Stimulated activated CD4-positive, alpha-beta T cell treated with anti-CD3 and anti-CD28 coated beads, Interleukin-2, amount 100 ng/mL, for 48 hours (primary cell): ENCODE results near the gene AR.

Experiments
- DNase-seq, 2 donors: peaks; one replicate each; pipeline ENCODE4 v3.0.0-alpha.2; 2020

AR gene

GRCh38 chrX:67564475-67564874, 20.7 kb downstream of the AR start:
- DNase-seq, result no peak

- DNase-seq, result no peak
Observed at GRCh38 chrX:67568769-67569168, 24.9 kb downstream of the AR start.

GRCh38 chrX:67570839-67571238, 27.0 kb downstream of the AR start:
- DNase-seq, result no peak

GRCh38 chrX:67574696-67575095, 30.9 kb downstream of the AR start:
- no peak for DNase-seq

GRCh38 chrX:67582436-67582835, 38.6 kb downstream of the AR start:
- DNase-seq, result no peak

GRCh38 chrX:67583171-67583570, 39.4 kb downstream of the AR start:
- DNase-seq, result no peak

GRCh38 chrX:67585401-67585800, 41.6 kb downstream of the AR start:
- DNase-seq, result no peak

GRCh38 chrX:67587946-67588624, 44.3 kb downstream of the AR start:
- DNase-seq, result no peak

- no peak for DNase-seq
Observed at GRCh38 chrX:67596839-67597790, 53.3 kb downstream of the AR start.

- no peak for DNase-seq
Observed at GRCh38 chrX:67599532-67599931, 55.7 kb downstream of the AR start.

GRCh38 chrX:67601771-67602170, 58.0 kb downstream of the AR start:
- no peak for DNase-seq

- no peak for DNase-seq
Observed at GRCh38 chrX:67604979-67605703, 61.3 kb downstream of the AR start.

- no peak for DNase-seq
Observed at GRCh38 chrX:67607466-67607865, 63.6 kb downstream of the AR start.

GRCh38 chrX:67610282-67610681, 66.5 kb downstream of the AR start:
- DNase-seq, result no peak

GRCh38 chrX:67612231-67612630, 68.4 kb downstream of the AR start:
- no peak for DNase-seq

- DNase-seq, result no peak
Observed at GRCh38 chrX:67613366-67613765, 69.5 kb downstream of the AR start.

- no peak for DNase-seq
Observed at GRCh38 chrX:67613996-67614395, 70.2 kb downstream of the AR start.

- no peak for DNase-seq
Observed at GRCh38 chrX:67614423-67614822, 70.6 kb downstream of the AR start.

GRCh38 chrX:67619253-67619652, 75.4 kb downstream of the AR start:
- DNase-seq, result no peak

- DNase-seq, result no peak
Observed at GRCh38 chrX:67622053-67622585, 78.3 kb downstream of the AR start.

GRCh38 chrX:67624325-67624724, 80.5 kb downstream of the AR start:
- DNase-seq, result no peak

- no peak for DNase-seq
Observed at GRCh38 chrX:67635424-67635823, 91.6 kb downstream of the AR start.

- no peak for DNase-seq
Observed at GRCh38 chrX:67636532-67636931, 92.7 kb downstream of the AR start.
